A673 (cell line): ENCODE data around the gene MYOG.

ENCODE experiments used
- EZH2 ChIP-seq: fragments of 200-600 bp; sonication (generic); IDR thresholded peaks from 2 replicates; pipeline ENCODE4 v1.6.1; 2017; ENCODE audit warnings: borderline replicate concordance, low read depth, mild to moderate bottlenecking, mixed read lengths, antibody characterized with exemption, low read length; ENCODE audit not compliant: poor library complexity, severe bottlenecking
- TF ChIP-seq, protein P1 (sequence below): fragments of 300-800, 200-600 bp; sonication (generic); conservative IDR thresholded peaks from 2 replicates; pipeline ENCODE4 v1.5.1; 2017; ENCODE audit warnings: low read depth, mild to moderate bottlenecking, antibody characterized with exemption, low read length, moderate library complexity, mixed read lengths

DNA sequence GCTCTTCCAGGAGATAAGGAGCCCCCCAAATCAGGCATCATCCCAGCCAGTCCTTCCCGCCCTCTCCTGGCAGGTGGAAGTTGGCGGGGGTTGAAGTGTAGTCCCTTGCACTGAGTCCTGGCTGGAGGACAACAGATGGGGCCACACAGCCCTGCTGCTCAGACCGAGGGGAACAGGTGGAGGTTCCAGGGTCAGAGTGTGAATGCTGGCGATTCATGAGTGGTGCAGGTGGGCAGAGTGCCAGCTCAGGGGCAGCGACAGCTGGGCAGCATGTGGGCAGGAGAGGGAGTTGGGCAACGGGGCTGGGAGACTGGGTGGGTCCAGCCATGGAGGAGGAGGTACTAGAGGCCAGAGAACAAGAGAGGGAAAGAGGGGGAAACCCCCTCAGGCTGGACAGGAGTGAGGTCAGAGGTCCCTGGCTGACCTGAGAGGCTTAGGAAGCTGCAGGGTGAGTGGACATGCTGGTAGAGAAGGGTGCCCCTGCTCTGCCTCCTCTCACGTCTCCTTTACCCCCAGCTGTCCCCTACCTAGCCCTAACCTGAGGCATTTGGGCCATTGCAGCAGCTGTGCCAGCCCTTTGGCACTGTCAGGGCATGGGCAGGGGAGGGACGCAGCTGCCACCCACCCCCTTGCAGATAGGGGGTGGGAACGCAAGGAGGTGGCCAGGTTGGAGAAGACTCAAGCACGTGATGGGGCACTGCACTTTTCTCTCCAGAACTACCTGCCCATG, 30.4 kb upstream of the MYOG start:
- TF ChIP-seq EZH2: no peak
- TF ChIP-seq, protein P1, sequence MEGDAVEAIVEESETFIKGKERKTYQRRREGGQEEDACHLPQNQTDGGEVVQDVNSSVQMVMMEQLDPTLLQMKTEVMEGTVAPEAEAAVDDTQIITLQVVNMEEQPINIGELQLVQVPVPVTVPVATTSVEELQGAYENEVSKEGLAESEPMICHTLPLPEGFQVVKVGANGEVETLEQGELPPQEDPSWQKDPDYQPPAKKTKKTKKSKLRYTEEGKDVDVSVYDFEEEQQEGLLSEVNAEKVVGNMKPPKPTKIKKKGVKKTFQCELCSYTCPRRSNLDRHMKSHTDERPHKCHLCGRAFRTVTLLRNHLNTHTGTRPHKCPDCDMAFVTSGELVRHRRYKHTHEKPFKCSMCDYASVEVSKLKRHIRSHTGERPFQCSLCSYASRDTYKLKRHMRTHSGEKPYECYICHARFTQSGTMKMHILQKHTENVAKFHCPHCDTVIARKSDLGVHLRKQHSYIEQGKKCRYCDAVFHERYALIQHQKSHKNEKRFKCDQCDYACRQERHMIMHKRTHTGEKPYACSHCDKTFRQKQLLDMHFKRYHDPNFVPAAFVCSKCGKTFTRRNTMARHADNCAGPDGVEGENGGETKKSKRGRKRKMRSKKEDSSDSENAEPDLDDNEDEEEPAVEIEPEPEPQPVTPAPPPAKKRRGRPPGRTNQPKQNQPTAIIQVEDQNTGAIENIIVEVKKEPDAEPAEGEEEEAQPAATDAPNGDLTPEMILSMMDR: no peak
